Measurements from ENCODE around the gene ZNF836.

Gene ZNF836

DNA sequence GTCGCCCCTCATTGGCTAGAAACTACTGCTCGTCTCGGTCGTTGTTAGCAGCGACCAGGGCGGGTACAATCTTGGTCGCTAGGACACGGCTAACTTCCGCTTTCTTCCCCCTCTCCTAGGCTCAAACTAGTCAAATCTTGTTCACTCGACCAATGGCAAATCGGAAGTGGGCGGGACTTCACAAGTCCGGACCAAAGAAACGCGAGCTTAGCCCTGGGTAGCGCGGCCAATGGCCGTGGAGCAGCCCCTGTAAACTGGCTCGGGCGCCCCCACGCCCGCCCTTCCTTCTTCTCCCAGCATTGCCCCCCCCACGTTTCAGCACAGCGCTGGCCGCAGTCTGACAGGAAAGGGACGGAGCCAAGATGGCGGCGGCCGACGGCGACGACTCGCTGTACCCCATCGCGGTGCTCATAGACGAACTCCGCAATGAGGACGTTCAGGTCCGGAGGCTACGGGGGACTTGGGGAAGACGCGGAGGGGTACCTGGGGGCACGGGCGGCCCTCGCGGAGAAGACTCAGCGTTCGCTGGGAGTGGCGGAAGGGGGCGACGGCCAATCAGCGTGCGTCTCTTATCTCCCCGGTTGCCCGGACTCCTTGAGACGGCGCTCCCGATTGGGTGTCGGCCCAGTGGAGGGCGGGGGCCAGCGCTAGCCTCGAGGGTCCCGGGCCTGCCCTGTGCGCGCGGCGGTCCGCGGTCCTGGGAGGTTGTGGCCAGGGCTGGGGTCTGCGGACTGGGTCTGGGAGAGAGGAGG, 18.5 kb upstream of the ZNF836 start, which contains the start of gene PPP2R1A:
TSS of gene PPP2R1A (plus strand) at position 318 of the 752 bp plus-strand sequence. CDS start at position 363, 45 bp downstream.
- peak; percentile 100 for DNase-seq (ENCODE audit: low read depth, low spot score)
- peak within 1 kb of the TSS; percentile 88 for H3K27ac ChIP-seq

DNA sequence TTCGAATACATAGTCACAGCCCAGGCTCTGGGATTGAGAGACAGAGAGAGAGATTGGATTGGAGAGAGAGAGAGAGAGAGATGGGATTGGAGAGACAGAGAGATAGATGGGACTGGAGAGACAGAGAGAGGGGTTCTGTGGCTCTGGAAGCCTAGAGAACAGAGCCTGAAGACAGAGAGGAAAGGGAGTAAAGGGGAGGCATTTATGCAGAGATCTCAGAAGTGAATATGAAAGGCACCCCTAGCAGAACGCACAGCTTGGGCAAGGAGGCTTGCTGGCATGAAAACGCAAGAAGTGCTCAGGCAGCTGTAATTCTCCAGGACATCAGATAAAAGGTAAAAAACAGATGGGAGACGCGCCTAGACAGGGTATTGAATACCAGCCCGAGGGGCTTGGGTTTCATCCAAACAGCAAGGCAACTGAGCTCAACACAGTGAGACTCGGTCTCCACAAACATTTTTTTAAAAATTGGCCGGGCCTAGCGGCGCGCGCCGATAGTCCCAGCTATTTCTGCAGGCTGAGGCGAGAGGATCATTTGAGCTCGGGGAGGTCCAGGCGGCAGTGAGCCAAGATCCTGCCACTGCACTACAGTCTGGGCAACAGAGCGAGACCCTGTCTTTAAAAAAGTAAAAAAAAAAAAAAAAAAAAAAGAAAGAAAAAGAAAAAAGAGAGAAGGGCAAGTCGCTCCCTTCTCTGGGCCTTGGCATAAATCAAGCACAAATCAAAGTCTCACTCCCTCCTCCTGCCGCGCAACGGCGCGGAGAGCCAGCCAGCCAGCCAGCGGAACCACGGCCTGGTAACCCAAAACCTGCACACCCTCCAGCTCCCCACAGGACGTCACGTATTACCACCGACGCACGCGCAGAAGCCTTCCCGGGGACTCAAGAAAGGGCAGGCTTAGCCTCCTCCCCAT, 17.7 kb upstream of the ZNF836 start:
- DNase-seq (ENCODE audit: low read depth, low spot score): no peak
- H3K27ac ChIP-seq: peak overlapping the region; percentile 88

DNA sequence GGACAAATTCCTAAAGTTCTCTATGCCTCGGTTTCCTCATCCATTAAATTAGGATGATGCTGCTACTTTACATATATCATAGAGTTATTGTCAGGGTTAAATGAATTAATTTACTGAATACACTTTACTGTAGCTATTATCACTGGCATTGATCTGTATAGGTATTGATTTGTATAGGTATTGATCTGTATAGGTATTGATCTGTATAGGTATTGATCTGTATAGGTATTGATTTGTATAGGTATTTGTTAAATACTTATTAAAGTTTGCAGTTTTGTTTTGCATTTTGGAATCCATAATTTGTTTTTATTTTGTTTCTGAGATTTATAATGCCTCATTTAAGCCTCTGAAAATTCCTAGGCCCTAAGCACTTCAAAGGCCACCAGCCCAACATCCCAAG, 16.0 kb upstream of the ZNF836 start:
- no peak overlapping the region for H3K27ac ChIP-seq
- DNase-seq (ENCODE audit: low read depth, low spot score): no peak

DNA sequence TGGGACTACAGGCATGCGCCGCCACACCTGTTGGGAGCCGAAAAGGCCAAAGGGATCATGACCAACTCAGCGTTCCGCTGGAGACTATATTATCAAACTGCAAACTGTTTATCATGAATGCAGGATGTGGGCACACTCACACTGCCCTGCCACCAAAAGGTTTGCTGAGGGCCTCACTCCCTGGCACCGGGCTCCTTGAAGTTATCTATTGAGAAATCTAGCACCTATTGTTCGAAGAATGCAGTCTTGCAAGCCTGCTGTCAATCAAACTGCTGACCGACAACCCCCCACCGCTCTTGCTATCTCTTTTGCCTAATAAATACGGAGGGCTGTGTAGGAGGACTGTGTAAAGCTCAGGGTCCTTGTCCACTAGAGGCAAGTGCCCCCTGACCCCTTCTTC, 5.2 kb upstream of the ZNF836 start:
- H3K27ac ChIP-seq: no peak overlapping the region
- DNase-seq (ENCODE audit: low read depth, low spot score): no peak

DNA sequence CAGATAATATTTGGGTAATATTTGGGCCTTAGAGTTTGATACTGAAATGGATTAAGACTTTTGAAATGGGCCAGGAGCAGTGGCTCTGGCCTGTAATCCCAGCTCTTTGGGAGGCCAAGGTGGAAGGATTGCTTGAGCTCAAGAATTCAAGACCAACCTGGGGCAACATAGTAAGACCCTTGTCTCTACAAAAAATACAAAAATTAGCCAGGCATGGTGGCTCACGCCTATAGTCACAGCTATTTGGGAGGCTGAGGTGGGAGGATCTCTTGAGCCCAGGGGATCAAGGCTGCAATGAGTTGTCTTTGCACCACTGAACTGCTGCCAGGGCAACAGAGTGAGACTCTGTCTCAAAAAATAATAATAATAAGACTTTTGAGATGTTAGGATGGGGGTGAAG, 926 bp upstream of the ZNF836 start:
- H3K27ac ChIP-seq: no peak overlapping the region
- DNase-seq (ENCODE audit: low read depth, low spot score): no peak

DNA sequence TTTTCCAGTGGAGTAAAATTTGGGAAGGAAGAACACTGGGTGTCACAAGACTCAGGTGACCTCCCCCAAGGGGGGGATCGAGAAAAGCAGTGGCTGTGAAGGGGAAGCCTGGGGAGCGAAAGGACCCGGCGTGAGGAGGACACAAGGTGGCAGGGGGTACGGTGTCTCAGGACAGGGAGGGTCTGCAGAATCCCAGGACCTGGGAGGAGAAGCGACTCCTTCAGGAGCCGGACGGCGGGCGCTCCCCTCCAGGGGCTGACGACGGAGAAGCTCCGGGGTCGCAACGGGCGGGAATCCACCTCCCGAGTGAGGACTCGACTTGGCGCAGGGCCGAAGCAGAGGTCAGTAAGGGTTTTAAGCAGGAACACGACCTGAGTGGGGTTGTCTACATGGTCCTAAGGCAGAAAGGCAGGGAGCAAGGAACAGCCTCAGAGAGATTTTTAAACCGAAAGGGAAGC, 529 bp downstream of the ZNF836 start:
- H3K27ac ChIP-seq: peak overlapping the region; percentile 53
- DNase-seq (ENCODE audit: low read depth, low spot score): no peak

DNA sequence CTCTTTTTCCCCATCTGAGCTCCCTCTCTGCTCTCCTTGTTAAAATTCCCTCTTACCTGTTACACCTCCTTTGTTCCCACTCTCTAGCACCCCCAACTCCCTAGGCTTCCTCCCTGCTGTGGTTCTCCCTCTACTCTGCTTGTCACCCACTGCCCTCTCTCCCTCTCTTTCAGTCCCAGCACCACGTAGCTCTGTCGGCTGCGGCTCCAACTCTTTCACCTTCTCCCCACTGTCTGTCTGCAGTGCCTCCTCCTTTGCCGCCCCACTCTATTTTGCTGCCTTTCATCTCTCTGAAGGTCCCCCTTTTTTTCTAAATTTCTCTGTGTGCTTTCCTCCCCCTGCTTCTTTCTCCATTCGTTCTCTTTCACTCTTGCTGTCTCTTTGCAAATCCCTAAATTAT, 1.1 kb downstream of the ZNF836 start:
- H3K27ac ChIP-seq: peak overlapping the region; percentile 53
- DNase-seq (ENCODE audit: low read depth, low spot score): no peak

DNA sequence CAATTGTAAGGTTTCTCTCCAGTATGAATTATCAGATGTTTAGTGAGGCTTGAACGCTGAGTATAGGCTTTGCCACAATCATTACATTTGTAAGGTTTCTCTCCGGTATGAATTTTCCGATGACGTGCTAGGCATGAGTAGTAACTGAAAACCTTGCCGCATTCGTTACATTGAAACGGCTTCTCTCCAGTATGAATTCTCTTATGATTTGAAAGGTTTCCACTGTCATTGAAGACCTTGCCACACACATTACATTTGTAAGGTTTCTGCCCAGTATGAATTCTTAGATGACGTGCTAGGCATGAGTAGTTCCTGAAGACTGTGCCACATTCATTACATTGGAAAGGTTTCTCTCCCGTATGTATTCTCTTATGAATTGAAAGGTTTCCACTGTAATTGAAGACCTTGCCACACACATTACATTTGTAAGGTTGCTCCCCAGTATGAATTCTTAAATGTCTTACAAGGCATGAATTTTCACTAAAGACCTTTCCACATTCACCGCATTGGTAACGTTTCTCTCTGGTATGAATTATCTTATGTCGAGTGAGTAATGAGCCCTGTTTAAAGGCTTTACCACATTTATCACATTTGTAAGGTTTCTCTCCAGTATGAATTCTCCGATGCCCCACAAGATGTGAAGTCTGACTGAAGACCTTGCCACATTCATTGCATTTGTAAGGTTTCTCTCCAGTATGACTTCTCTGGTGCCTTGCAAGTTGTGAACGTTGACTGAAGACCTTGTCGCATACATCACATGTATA, 15.6 kb downstream of the ZNF836 start:
- DNase-seq (ENCODE audit: low read depth, low spot score): no peak
- no peak overlapping the region for H3K27ac ChIP-seq

DNA sequence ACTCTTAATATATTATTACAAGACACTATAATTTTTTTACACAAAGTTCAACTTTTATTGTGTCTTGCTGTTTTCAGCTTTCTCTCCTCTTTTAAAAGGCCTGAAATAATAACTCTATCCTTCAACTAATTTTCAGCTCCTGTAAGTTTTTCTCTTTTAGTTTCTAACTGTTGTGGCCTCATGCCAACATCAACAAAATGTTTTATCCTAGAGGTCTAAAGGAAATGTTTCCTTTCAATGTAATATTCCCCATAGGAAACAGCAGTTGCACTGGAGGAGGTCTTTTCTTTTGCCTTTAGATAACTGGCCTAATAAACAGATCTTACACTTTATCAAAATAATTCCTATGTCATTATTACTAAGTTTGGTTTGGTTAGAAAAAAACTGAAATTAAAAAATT, 23.2 kb downstream of the ZNF836 start:
- no peak for DNase-seq (ENCODE audit: low read depth, low spot score)
- no peak overlapping the region for H3K27ac ChIP-seq

DNA sequence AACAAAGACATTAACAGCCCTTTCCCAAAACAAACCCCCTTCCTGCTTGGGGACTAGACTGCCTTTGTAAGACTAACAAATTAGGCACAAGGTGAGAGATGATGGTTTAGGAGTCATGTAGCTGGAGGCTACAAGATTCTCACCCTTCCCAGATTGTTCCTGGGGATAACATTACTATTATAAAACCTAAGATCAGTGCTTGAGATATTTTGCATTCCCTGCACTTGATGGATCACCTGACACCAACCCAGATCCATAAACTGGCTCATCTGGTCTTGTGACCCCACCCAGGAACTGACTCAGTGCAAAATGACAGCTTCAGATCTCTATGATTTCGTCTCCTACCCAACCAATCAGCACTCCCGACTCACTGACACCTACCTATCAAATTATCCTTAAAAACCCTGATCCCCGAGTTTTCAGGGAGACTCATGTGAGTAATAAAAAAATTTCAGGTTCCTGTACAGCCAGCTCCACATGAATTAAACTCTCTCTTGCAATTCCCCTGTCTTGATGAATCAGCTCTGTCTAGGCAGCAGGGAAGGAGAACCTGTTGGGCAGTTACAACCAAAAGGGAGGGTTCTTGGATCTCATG, 29.3 kb downstream of the ZNF836 start:
- peak overlapping the region; percentile 80 for H3K27ac ChIP-seq
- peak; percentile 96 for DNase-seq (ENCODE audit: low read depth, low spot score)

DNA sequence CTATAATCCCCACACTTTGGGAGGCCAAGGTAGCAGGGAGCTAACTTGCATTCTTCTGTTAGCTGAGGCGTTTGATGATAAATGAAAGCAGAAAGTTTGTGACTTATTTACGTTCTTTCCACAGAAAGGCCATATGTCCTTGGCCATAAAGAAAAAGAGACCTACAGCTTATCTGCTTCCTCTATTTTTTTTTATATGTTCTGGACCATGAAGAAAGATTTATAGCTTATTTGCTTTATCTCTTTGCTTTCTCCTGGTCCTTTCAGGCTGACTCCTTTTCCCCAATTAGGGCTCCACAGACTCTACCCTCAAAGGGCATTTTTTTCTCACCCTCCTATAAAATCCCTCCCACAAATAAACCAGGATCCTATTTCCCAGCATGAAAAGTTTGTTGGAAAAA, 30.2 kb downstream of the ZNF836 start:
- DNase-seq (ENCODE audit: low read depth, low spot score): no peak
- H3K27ac ChIP-seq: peak overlapping the region; percentile 80

DNA sequence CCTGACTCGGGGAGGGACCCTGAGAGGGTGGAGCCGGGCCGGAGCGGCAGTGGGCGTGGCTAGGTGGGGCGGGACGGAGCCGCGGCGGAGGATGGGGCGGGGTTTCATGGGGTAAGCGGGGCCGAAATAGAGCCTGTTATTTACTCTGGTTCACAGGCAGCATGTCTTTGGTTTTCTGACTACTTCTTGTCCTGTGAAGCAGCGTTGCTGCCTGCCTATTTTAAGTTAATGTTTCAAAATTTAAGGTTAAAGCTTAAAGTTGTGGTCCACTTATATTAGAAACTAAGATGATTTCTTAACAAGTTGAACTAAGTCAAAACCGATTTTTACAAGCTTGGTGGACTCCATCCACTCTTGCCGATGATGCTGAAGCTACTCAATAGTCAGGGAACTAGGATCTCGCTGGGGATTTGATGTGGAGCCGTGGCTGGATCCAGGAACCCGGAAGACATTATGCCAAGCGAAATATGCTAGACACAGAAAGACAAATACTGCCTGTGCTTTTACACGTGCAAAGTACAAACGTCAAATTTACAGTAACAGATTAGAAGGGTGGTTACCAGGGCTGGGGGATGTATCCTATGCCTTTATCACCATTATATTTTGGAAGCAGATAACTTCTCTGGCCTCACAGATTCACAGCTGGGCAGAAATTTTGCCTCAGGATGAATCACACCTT, 31.2 kb downstream of the ZNF836 start:
- peak overlapping the region; percentile 92 for H3K27ac ChIP-seq
- DNase-seq (ENCODE audit: low read depth, low spot score): no peak

DNA sequence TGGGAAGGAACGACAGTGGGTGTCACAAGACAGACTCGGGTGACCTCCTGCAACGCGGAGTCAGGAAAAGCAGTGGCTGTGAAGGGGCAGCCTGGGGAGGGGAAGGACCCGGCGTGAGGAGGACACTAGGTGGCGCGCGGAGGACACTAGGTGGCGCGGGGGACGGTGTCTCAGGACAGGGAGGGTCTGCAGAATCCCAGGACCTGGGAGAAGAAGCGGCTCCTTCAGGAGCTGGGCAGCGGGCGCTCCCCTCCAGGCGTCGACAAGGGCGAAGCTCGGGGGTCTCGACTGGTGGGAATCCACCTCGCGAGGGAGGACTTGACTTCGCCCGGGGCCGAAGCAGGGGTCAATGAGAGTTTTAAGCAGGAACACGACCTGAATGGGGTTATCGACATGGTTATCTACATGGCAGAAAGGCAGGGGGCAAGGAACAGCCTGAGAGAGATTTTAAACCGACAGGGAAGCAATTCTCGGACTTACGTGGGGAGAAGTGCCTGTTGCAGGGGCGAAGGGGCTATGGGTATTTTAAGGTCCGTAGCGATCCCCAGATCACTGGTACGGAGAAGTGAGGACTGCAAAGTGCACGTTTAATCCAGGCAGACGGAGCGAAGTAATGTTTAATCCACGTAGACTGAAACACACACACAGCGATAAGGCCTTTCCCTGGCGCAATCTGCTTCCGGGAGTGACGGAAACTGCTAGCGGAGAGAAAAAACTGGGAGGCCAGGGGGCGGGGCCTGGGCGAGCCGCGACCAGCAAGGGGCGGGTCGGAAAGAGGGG, 32.0 kb downstream of the ZNF836 start, which contains the start of gene ZNF616:
TSS of gene ZNF616 (minus strand) at position 687 of the 780 bp plus-strand sequence. CDS start 9,426 bp downstream, outside the sequence.
- peak; percentile 69 for DNase-seq (ENCODE audit: low read depth, low spot score)

DNA sequence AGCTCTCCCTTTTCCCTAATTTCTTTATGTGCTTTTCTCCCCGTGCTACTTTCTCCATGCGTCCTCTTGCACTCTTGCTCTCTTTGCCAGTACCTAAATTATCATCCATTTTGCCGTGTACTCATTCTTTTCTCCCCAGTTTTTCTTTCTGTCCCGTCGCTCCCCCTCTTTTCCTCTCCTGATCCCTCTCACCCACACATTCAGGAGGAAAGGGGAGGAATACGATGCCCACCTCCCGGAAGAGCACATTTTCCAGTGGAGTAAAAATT, 32.5 kb downstream of the ZNF836 start:
- DNase-seq (ENCODE audit: low read depth, low spot score): no peak
- peak overlapping the region; percentile 92 for H3K27ac ChIP-seq

More for the DNA sequence above, 32.0 kb downstream of the ZNF836 start, which contains the start of gene ZNF616:
- H3K27ac ChIP-seq: peak within 1 kb of the TSS; percentile 92

DNA sequence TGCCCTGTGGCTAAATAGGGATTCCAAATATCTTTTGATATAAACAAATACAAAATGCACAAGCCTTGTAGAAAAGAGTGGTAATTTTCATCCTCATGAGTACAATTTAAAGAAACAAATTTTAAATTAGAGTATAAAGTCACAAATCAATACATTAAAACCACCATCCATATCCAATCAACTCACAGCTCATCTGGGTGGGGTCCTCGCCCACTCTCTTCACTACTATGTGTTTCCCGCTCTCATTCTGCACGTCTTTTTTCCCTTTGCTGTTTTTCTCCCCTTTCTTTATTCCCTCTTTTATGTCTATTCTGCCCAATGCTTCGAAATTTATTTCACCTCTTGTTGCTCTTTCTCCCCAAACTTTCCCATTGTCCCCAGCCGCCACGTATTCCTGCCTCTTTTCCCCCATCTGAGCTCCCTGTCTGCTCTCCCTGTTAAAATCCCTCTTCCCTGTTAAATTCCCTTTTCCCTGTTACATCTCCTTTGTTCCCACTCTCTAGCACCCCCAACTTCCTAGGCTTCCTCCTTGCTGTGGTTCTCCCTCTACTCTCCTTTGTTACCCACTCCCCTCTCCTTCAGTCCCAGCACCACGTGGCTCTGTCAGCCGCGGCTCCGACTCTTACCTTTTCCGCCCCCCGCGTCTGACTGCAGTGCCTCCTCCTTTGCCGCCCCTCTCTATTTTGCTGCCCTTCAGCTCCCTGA, 33.0 kb downstream of the ZNF836 start:
- DNase-seq (ENCODE audit: low read depth, low spot score): no peak
- H3K27ac ChIP-seq: peak overlapping the region; percentile 92

DNA sequence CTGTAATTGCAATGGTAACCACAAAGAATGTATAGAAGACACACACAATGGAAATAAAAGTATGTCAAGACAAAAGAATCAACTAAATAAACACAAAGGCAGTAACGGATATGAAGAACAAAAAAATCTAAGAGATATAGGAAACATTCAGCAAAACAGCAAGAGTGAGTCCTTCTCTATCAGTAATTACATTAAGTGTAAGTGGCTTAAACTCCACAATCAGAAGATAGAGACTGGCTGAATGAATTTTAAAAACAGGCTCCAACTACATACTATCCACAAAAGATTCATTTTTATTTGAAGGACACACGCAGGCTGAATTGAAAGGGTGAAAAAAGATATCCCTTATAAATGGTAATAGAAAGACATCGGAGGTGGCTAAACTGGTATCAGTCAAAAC, 51.1 kb downstream of the ZNF836 start:
- no peak for DNase-seq (ENCODE audit: low read depth, low spot score)
- H3K27ac ChIP-seq: no peak overlapping the region

DNA sequence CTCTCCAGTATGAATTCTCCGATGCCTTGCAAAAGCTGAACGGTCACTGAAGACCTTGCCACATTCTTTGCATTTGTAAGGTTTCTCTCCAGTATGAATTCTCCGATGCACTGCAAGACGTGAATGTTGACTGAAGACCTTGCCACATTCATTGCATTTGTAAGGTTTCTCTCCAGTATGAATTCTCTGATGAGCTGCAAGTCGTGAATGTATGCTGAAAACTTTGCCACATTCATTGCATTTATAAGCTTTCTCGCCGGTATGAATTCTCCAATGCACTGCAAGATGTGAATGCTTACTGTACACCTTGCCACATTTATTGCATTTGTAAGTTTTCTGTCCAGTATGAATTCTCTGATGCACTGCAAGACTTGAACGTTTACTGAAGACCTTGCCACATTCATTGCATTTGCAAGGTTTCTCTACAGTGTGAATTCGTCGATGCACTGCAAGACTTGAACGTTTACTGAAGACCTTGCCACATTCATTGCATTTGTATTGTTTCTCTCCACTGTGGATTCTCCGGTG, 55.8 kb downstream of the ZNF836 start:
- no peak for DNase-seq (ENCODE audit: low read depth, low spot score)
- no peak overlapping the region for H3K27ac ChIP-seq

DNA sequence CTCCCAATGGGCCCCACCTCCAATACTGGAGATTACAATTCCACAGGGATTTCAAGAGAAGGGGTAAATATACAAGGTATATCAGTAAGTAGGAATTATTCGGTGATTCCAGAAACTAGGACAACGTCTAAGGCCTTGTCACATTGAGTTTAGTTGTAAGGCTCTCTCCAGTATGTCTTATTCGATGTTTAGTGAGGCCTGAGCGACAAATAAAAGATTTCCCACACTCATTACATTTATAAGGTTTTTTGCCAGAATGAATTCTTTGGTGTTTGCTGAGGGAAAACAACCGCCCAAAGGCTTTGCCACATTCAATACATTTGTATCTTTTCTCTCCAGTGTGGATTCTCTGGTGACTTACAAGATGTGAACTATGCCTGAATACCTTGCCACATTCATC, 56.7 kb downstream of the ZNF836 start:
- no peak for DNase-seq (ENCODE audit: low read depth, low spot score)
- no peak overlapping the region for H3K27ac ChIP-seq
